ENCODE data around the gene TDRD12. TPM values are rescaled to one million over a fixed set of nuclear protein-coding genes. Genes with fewer than 3 reads are reported as not detected.

The TDRD12 gene
- total RNA-seq, 1 experiment from 2014 or later, result 1.3 TPM

- Histone ChIP-seq H3K27ac (ENCODE audit: insufficient read length, low read depth, low read length) (no peak overlapping the region), H3K14ac (ENCODE audit: insufficient read depth, low read length) (no peak overlapping the region), H2BK20ac (ENCODE audit: low read depth, low read length, poor library complexity, severe bottlenecking) (no peak overlapping the region), H3K23ac (ENCODE audit: insufficient read length, low read depth, low read length) (no peak overlapping the region), H2BK12ac (ENCODE audit: insufficient read length, low read depth, low read length) (no peak overlapping the region), H2BK5ac (ENCODE audit: insufficient read length, low read length) (no peak overlapping the region), H4K8ac (replicated peaks; ENCODE audit: insufficient read length, low read depth, low read length) (no peak overlapping the region), H2AFZ (ENCODE audit: low read length) (no peak overlapping the region), H3K27me3 (ENCODE audit: insufficient read depth, low read length) (no peaks in the 10 kb centered on the region), H3K4me2 (ENCODE audit: insufficient read depth, insufficient read length, low read length) (no peak overlapping the region), H4K20me1 (ENCODE audit: control insufficient read depth, insufficient read depth, insufficient read length) (no peaks in the 10 kb centered on the region), H3K23me2 (ENCODE audit: insufficient read length, low read depth, low read length, poor library complexity, severe bottlenecking) (no peaks in the 10 kb centered on the region), H2AK5ac (ENCODE audit: insufficient read length, low read length) (no peak overlapping the region), H3T11ph (ENCODE audit: low read length) (no peak overlapping the region), H2BK15ac (ENCODE audit: low read depth, low read length) (no peak overlapping the region), H3K4me1 (ENCODE audit: insufficient read depth, low read length) (no peaks in the 10 kb centered on the region), H3K4ac (ENCODE audit: low read depth, low read length) (no peak overlapping the region), H3K9me3 (ENCODE audit: control insufficient read depth, low read depth, low read length) (no peaks in the 10 kb centered on the region), H3K79me2 (ENCODE audit: insufficient read depth, low read length) (no peaks in the 10 kb centered on the region), H3K18ac (ENCODE audit: insufficient read length, low read depth, low read length) (no peak overlapping the region), H4K5ac (ENCODE audit: insufficient read length, low read depth, low read length) (no peak overlapping the region), H3K79me1 (ENCODE audit: insufficient read depth, low read depth, low read length, poor library complexity, severe bottlenecking) (no peaks in the 10 kb centered on the region), H3K9ac (ENCODE audit: extremely low read depth, insufficient read length, low read length) (no peak overlapping the region), H3K56ac (ENCODE audit: insufficient read length, low read depth, low read length) (no peak overlapping the region), H2BK120ac (ENCODE audit: low read depth, low read length, poor library complexity, severe bottlenecking) (no peak overlapping the region), H4K91ac (ENCODE audit: insufficient read length, low read depth, low read length) (no peak overlapping the region)
- Mint-ChIP-seq H3K4me3 (peak overlapping the region in 1 of 2 experiments; percentile 29; a peak in 1 of 5 replicates), H3K4me1 (peaks cover 5 to 18% of the 10 kb centered on the region in 2 experiments), H3K36me3 (ENCODE audit: insufficient read depth in 1 of 3, low read depth in 3 of 3) (no peaks in the 10 kb centered on the region), H3K27me3 (ENCODE audit: low read depth) (no peaks in the 10 kb centered on the region), H3K27ac (peak overlapping the region in 1 of 3 experiments; percentile 4; a peak in 1 of 7 replicates), H3K9me3 (no peaks in the 10 kb centered on the region)
- WGBS (ENCODE audit: extremely low coverage, insufficient read length, low lambda C conversion rate), result no CpG with 5 or more reads among the region's 4 CpGs
- no peak for TF ChIP-seq CTCF (conservative IDR thresholded peaks at IDR 0.05)
- no peak for DNase-seq
Observed at GRCh38 chr19:32800754-32801153, 81.2 kb downstream of the TDRD12 start.

All from H9 (cell line).